IgD-negative memory B cell (primary cell): ENCODE measurements around the gene COX4I2. TPM values are rescaled to one million over a fixed set of nuclear protein-coding genes. Genes with fewer than 3 reads are reported as not detected.
"Not testable (repeated sequence)": the region's sequence is repeated elsewhere in the genome, so short reads cannot be mapped to it uniquely, and the experiment has no call there.

Source experiments
- H3K27ac Mint-ChIP-seq, 3 donors: one replicate each; pipeline ENCODE4 v1.8.0; 2020 to 2022; ENCODE audit warnings: mild to moderate bottlenecking in 3 of 3, mixed read lengths in 3 of 3, moderate library complexity in 1 of 3
- H3K27me3 Mint-ChIP-seq: one replicate; pipeline ENCODE4 v1.8.0; 2021; ENCODE audit warnings: mixed read lengths
- H3K36me3 Mint-ChIP-seq: one replicate; pipeline ENCODE4 v1.8.0; 2020; ENCODE audit warnings: mild to moderate bottlenecking, mixed read lengths
- H3K4me1 Mint-ChIP-seq, 3 donors: one replicate each; pipeline ENCODE4 v1.8.0; 2020 to 2022; ENCODE audit warnings: mixed read lengths in 3 of 3, mild to moderate bottlenecking in 1 of 3
- H3K4me3 Mint-ChIP-seq, 4 donors: one replicate each; pipeline ENCODE4 v1.8.0; 2020 to 2022; ENCODE audit warnings: mild to moderate bottlenecking in 4 of 4, mixed read lengths in 4 of 4, moderate library complexity in 3 of 4
- H3K9me3 Mint-ChIP-seq, 3 donors: one replicate each; pipeline ENCODE4 v1.8.0; 2020 to 2021; ENCODE audit warnings: mixed read lengths in 3 of 3, mild to moderate bottlenecking in 1 of 3
- polyA plus RNA-seq: library from polyadenylated mRNA; unstranded; fragments of 300-500 nt; fragmentation: Illumina TruSeq; gene quantifications from one replicate; pipeline ENCODE4 v1.2.3, GENCODE V29; 2021

Gene COX4I2
- polyA plus RNA-seq, 1 donor from 2014 or later, result 0.38 TPM

DNA sequence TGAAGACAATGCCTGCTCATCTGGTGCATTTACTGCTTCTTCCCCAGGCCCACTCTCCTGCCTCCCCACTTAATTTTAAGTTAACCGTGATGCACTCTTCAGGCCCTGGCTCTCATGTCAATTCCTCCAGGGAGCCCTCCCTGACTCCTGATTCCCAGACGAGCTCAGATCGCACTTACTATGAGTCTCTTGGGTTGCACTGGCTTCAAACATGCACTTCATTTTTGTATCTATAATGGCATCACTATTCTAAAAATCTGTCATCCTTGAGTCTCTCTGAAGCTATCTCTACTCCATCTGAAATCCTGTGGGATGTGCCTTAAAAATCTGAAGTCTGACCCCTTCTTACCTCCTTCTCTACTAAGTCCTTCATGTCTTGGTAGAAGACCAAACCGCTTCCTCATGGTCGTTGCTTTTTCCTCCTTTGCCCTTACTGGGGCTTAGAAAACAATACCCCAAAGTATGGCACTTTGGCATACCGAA lies 24.7 kb downstream of the COX4I2 start:
- Mint-ChIP-seq H3K9me3 (no peaks in the 10 kb centered on the region), H3K4me1 (peaks cover 14 to 22% (median 15%) of the 10 kb centered on the region in 3 donors), H3K36me3 (no peaks in the 10 kb centered on the region), H3K27me3 (no peaks in the 10 kb centered on the region), H3K4me3 (peak overlapping the region in 3 of 4 donors; percentile 77 to 92 (median 81)), H3K27ac (peak overlapping the region in 2 of 3 donors; percentile 51 to 90)

DNA sequence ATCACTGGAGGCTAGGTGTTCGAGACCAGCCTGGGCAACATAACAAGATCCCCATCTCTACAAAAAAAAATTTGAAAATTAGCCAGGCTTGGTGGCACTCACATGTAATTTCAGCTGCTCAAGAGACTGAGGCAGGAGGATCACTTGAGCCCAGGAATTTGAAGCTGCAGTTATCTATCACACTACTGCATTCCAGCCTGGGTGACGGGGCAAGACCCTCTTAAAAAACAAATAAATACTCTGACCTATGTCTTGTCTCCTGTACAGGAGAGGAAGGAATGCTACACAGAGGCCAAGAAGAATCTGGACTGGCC lies 25.8 kb downstream of the COX4I2 start:
- H3K4me3 Mint-ChIP-seq, result no peak overlapping the region
- H3K4me1 Mint-ChIP-seq, result peaks cover 22 to 24% (median 24%) of the 10 kb centered on the region in 3 donors
- no peak overlapping the region for H3K27ac Mint-ChIP-seq
- H3K36me3 Mint-ChIP-seq, result no peaks in the 10 kb centered on the region
- H3K9me3 Mint-ChIP-seq, result no peaks in the 10 kb centered on the region
- no peaks in the 10 kb centered on the region for H3K27me3 Mint-ChIP-seq

DNA sequence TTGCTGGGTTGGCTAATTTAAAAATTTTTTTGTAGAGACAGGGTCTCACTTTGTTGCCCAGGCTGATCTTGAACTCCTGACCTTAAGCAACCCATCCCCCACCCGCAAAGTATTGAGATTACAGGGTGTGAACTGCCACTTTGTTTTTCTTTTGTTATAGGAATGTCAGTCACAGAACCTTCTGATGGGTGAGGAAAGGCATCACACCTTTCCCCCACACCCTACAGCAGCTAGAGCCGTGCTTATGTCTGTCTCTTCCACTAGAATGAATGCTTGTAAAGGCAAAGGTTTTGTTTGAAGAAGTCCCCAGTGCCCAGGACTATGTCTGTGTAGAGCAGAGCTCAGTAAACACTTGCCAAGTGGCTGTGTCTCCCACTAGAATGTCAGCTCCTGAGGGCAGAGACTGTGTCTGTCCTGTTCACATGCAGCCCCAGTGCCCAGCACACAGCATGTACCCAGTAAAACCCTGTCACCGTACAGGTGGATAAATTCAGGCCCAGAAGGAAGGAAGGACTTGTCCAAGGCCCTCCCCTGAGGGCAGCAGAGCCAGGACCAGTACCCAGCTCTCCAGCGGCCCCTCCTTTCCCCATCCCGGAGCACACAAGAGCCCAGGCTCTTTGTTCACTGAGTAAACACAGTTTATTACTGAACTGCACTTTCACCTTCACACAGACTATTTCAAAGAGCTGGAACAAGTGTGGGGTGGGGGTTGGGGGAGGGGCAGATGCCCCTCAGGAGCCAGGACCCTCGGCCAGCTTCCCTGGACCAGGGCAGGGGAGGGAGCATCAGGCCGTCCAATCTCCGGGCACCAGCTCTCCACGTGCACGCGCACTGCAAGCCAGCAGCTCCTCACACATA lies 26.4 kb downstream of the COX4I2 start:
- H3K9me3 Mint-ChIP-seq, result no peaks in the 10 kb centered on the region
- H3K27me3 Mint-ChIP-seq, result no peaks in the 10 kb centered on the region
- H3K27ac Mint-ChIP-seq, result peak overlapping the region in 2 of 3 donors; percentile 71 to 89
- peak overlapping the region in 1 of 4 donors; percentile 72 for H3K4me3 Mint-ChIP-seq
- no peaks in the 10 kb centered on the region for H3K36me3 Mint-ChIP-seq
- H3K4me1 Mint-ChIP-seq, result peaks cover 22 to 24% (median 24%) of the 10 kb centered on the region in 3 donors

DNA sequence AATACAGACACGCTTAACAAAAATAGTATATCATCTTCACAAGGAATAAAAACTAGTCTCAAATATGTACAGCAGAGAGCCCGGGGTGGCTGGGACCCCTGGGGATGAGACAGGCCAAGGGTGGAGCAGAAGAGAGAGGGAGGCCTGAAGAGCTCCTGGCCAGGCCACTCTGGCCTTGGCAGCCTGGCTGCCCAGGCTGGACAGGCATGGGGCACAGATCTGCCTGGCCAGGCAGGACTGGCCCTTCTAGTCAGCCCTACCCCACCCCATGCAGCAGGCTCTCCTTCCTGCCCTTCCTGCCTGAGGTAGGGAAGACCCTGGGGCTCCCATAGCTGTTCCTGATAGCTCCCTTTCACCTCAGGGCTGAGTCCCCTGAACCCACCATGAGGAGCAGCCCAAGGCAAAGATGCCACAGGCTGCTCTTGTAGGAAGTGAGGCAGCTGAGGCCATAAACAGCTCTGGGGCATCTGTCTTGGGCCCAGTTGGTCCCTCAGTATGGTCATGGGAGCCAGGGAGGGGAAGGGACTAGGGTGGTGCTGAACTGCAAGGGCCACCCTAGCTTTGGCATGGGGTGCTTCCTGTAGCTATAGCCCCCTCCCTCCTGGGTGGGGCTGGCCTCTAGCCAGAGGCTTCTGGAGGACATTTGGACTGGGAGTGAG lies 27.1 kb downstream of the COX4I2 start:
- Mint-ChIP-seq H3K9me3 (no peaks in the 10 kb centered on the region), H3K4me3 (no peak overlapping the region), H3K27ac (peak overlapping the region in 1 of 3 donors; percentile 71), H3K4me1 (peaks cover 22 to 26% (median 24%) of the 10 kb centered on the region in 3 donors), H3K36me3 (no peaks in the 10 kb centered on the region), H3K27me3 (no peaks in the 10 kb centered on the region)

DNA sequence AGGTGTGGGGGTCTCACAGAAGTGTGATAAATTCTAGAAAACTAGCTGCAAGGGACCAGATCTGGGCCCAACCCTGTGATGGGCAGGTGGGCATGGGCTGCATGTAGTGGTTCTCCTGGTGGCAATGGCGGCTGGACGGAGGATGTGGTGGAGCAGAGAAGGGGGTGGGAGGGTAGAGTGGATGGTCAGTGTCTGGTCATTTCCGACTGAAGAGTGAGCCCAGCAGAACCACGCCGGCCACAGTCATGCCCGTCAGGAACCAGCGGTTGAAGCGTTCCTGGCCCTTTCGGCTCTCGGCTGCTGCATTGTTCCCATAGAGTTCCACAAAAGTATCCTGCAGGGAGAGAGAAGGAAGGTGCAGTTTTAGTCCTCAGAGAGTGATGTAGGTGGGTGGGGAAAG lies 28.0 kb downstream of the COX4I2 start:
- Mint-ChIP-seq H3K9me3 (no peaks in the 10 kb centered on the region), H3K36me3 (no peaks in the 10 kb centered on the region), H3K27me3 (no peaks in the 10 kb centered on the region), H3K4me3 (peak overlapping the region in 1 of 4 donors; percentile 82), H3K27ac (peak overlapping the region in 2 of 3 donors; percentile 82 to 89), H3K4me1 (peaks cover 21 to 26% (median 22%) of the 10 kb centered on the region in 3 donors)

DNA sequence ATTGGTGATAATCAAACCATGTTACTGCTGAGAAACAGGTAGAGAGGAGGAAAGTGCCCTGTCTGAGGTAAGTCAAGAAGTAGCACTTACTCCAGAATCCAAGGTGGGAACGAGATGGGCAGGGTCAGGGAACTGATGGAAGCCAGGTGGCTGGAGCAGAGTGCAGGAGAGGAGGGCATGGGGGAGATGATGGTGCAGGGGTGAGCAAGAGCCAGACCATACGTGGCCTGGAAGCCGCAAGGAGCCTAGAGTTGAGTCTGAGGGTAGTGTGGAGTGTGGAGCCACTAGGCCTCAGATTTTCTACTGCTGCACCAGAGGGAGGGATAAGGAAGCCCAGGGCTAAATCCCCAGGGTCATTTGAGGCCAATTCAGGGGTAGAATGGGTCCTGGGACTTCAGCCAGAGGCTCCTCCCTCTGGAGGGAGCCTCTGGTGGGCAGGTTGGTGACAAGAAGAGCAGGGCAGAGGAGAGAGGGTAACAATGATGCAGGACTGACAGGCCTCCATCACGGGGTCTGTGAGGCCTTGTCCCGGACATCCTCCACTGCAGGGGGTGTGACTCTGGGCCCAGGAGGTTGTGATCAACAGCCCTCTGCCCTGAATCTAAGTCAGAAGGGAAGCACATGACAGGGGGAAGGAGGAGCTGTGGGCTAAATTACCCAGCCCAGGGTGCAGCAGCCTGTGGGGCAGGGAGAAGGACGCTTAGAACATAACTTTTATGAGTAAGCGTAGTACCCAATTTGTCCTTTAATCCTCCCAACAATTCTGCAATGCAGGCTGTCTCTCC lies 28.7 kb downstream of the COX4I2 start:
- Mint-ChIP-seq H3K27me3 (no peaks in the 10 kb centered on the region), H3K27ac (peak overlapping the region; percentile 64 to 98 (median 82)), H3K9me3 (no peaks in the 10 kb centered on the region), H3K36me3 (no peaks in the 10 kb centered on the region), H3K4me3 (peak overlapping the region in 3 of 4 donors; percentile 11 to 63 (median 32)), H3K4me1 (peaks cover 17 to 24% (median 20%) of the 10 kb centered on the region in 3 donors)

DNA sequence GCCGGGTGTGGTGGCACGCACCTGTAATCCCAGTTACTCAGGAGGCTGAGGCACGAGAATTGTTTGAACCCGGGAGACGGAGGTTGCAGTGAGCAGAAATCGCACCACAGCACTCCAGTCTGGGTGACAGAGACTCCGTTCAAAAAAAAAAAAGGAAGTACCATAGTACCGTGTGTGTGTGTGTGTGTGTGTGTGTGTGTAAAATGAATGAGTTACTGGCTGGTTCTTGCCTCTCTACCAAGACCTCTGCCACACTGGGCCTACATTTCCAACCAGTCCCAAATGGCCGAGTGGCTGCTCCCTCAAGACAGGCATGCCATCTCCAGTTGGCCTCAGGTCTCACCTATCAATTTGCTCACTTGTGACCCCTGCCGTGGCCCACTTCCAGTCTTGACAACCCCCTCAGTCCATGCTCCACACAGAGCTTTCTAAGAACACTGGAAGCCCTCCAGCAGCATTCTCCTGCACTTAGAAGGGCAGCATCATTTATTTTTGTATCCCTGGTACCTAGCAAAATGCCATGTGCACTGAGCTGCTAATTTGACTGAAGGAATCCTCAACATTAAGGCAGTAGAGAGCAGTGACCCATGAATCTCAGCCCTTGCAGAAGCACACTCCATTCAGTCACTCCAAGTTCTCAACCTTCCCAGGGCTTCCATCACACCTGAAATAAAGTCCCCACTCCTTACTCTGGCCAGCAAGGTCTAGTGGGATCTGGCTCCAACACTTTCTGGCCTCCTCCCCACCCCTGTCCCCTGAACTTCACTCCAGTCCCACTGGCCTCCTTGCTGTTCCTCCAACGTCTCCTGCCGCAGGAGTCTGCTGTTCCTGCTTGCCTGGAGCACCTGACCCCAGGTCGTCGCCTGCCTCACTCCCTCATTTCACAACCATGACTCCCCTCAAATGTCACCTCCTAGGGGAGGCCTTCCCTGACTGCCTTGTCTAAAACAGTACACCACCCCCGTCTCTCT lies 29.9 kb downstream of the COX4I2 start:
- no peaks in the 10 kb centered on the region for H3K9me3 Mint-ChIP-seq
- H3K36me3 Mint-ChIP-seq, result no peaks in the 10 kb centered on the region
- H3K4me3 Mint-ChIP-seq, result peak overlapping the region in 1 of 4 donors; percentile 28
- no peaks in the 10 kb centered on the region for H3K27me3 Mint-ChIP-seq
- peak overlapping the region; percentile 82 to 98 (median 89) for H3K27ac Mint-ChIP-seq
- H3K4me1 Mint-ChIP-seq, result peaks cover 8 to 18% (median 10%) of the 10 kb centered on the region in 3 donors

DNA sequence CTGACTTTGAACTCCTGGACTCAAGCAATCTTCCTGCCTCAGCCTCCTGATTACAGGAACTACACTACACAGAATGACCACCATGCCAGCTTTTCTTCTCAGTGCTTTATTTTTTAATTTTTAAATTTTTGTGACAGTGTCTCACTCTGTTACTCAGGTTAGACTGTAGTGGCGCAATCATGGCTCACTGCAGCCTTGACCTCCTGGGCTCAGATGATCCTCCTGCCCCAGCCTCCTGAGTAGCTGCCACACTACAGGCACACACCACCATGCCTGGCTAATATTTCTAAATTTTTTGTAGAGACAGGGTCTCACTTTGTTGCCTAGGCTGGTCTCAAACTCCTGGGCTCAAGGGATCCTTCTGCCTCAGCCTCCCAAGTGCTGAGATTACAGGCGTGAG lies 31.2 kb downstream of the COX4I2 start:
- not testable (repeated sequence) for H3K36me3 Mint-ChIP-seq, H3K27me3 Mint-ChIP-seq, H3K4me3 Mint-ChIP-seq, H3K9me3 Mint-ChIP-seq
- Mint-ChIP-seq H3K4me1 (peaks cover 4 to 18% (median 11%) of the 10 kb centered on the region in 3 donors), H3K27ac (peak overlapping the region in 2 of 3 donors; percentile 16 to 39)

DNA sequence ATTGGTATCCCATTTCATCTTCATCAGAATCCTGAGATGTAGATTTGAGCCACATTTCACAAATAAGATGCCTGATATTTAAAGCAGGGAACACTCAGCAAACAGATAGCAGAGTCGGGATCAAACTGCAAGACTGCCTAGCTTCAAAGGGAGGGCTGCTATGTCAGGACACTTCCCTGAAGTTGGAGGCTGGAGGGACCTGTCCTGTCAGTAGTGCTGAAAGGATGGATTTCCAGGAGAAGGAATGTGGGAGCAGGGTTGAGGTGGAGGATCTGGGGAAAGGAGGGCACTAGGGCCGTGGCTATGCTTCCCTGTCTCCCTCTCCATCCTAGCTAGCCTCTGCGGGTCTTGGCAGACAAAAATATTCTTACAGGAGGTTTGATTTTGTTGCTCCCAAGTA lies 32.2 kb downstream of the COX4I2 start:
- Mint-ChIP-seq H3K27me3 (no peaks in the 10 kb centered on the region), H3K27ac (no peak overlapping the region), H3K9me3 (no peaks in the 10 kb centered on the region), H3K4me1 (peaks cover 6 to 20% (median 17%) of the 10 kb centered on the region in 3 donors), H3K4me3 (peak overlapping the region in 1 of 4 donors; percentile 9), H3K36me3 (no peaks in the 10 kb centered on the region)

DNA sequence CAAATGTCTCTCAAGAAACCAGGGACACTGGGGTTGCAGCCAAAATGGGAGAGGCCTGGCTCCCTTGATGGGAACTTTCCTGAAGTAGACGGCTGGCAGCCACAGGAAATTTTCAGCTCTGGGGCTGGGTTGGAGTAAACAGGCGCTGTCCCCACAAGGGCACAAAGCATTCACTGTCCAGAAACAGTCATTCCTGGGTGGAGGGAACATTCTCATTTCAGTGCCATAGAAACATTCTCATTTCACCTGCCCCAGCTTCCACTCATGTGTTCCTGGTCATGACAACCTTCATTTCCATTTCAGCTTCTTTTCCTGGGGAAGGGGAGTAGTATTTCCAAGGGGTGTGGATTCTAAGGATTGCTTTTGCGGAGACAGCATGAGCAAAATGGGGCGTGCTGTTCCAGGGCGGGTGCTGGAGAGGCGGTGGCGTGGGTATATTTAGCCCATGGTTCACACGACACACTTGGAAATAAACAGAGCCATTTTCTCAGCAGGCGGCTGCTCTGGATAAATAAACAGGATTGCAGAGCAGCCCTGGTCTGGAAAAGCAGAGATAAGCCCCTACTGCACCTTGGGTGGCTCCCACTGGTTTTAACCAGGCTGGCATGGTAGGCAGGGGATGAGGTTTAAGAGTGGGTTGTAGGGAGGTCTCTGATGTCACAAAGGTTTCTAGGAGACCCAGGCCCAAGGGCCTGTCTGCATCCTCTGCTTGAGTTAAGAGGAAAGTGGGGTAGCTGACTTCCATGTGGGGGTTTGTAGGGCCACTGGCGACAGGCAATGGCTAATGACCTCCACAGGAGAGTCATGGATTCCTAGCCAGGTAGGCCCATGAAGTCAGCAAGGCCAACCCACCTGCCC lies 32.9 kb downstream of the COX4I2 start:
- Mint-ChIP-seq H3K36me3 (no peaks in the 10 kb centered on the region), H3K27ac (no peak overlapping the region)

DNA sequence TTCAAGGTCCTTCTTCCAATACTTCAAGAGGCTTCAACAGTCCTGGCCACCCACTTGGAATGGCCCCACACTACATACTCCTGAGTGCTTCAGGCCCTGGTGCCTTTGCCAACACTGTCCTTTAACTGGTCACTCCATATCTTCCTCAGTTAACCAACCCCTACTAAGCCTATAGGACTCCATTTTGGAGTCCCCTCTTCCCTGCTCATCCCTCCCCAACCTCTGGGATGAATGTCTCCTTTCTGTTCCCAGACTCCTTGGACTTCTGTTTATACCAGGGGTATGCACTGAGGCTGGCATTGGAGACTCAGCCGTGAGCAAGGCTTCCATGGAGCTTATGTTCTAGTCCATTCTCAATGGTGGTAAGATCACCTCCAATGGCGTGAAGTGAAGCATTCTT lies 33.6 kb downstream of the COX4I2 start:
- Mint-ChIP-seq H3K36me3 (no peaks in the 10 kb centered on the region), H3K4me3 (peak overlapping the region in 1 of 4 donors; percentile 18), H3K27ac (no peak overlapping the region), H3K4me1 (peaks cover 20 to 32% (median 31%) of the 10 kb centered on the region in 3 donors), H3K27me3 (no peaks in the 10 kb centered on the region), H3K9me3 (no peaks in the 10 kb centered on the region)

More for the DNA sequence above, 32.9 kb downstream of the COX4I2 start:
- H3K4me3 Mint-ChIP-seq, result no peak overlapping the region
- no peaks in the 10 kb centered on the region for H3K9me3 Mint-ChIP-seq
- H3K4me1 Mint-ChIP-seq, result peaks cover 13 to 25% (median 24%) of the 10 kb centered on the region in 3 donors
- H3K27me3 Mint-ChIP-seq, result no peaks in the 10 kb centered on the region

DNA sequence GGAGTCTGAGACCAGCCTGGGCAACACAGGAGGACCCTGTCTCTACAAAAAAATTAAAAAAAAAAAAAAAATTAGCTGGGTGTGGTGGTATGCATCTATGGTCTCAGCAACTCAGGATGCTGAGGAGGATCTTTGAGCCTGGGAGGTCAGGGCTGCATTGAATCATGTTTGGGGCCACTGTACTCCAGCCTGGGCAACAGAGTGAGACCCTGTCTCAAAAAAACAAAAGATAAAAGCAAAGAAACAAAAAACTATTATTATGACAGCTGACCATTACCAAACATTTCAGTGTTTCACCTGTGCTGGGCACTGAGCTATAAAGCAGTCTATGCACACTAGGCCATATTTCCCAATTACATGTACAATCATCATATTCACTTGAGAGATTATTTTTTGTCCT lies 35.7 kb downstream of the COX4I2 start:
- Mint-ChIP-seq H3K4me3 (no peak overlapping the region), H3K27me3 (no peaks in the 10 kb centered on the region), H3K4me1 (peaks cover 23 to 30% (median 25%) of the 10 kb centered on the region in 3 donors), H3K27ac (peak overlapping the region in 2 of 3 donors; percentile 73 to 95), H3K9me3 (no peaks in the 10 kb centered on the region), H3K36me3 (no peaks in the 10 kb centered on the region)

DNA sequence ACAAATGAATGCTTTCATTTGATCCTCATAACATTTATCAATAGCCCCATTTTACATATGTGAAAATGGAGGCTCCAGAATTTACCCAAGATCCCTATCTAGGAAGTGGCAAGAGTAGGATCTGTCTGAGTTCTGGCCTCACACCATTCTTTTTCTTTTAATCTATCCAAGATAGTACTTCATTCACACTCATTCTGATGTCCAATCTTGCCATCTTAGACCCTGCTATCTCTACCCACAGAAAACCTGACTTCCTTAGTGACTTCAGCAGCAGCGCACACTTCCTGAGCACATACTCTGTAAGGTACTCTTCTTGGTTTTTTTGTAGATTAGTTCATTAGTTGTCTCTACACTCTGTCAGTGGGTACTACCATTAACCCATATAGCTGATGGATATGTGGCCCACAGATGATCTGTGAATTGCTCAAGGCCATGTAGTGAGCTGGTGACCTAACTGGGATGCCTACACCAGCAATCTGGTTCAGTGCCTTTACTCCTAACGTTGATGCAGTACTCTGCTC lies 36.3 kb downstream of the COX4I2 start:
- Mint-ChIP-seq H3K9me3 (no peaks in the 10 kb centered on the region), H3K27ac (peak overlapping the region; percentile 73 to 98 (median 95)), H3K4me1 (peaks cover 23 to 30% (median 26%) of the 10 kb centered on the region in 3 donors), H3K36me3 (no peaks in the 10 kb centered on the region), H3K27me3 (no peaks in the 10 kb centered on the region), H3K4me3 (peak overlapping the region in 2 of 4 donors; percentile 93 to 98)
